Thoracic aorta (tissue), 2 donors: ENCODE results near the gene PCBP2. TPM values are rescaled to one million over a fixed set of nuclear protein-coding genes. Genes with fewer than 3 reads are reported as not detected.

ENCODE experiments used
- ATAC-seq: fragments of 150-250 bp; one replicate; pipeline ENCODE4 v1.8.0; 2017; ENCODE audit warnings: low read depth; ENCODE audit not compliant: insufficient number of reproducible peaks, low FRiP score
- DNase-seq: peaks from one replicate; pipeline ENCODE4 v3.0.0-alpha.2; 2020; ENCODE audit warnings: low spot score
- H3K27ac ChIP-seq, 2 donors: fragments of 200-600 bp; sonication (generic); 1 replicate in 1 of 2; 2 replicates in 1 of 2; pipeline ENCODE4 v1.5.1; 2016; ENCODE audit warnings: mild to moderate bottlenecking in 2 of 2, moderate library complexity in 2 of 2
- H3K27me3 ChIP-seq: fragments of 200-600 bp; sonication (generic); replicated peaks from 2 replicates; pipeline ENCODE4 v1.6.0; 2016; ENCODE audit warnings: mild to moderate bottlenecking; ENCODE audit not compliant: insufficient read depth
- H3K36me3 ChIP-seq: fragments of 200-600 bp; sonication (generic); one replicate; pipeline ENCODE4 v1.5.1; 2016
- H3K4me1 ChIP-seq, 2 donors: fragments of 200-600 bp; sonication (generic); 1 replicate in 1 of 2; 2 replicates in 1 of 2; pipeline versions ENCODE4 v1.5.1 to v1.6.0; 2016; ENCODE audit warnings: low read depth in 2 of 2, mild to moderate bottlenecking in 1 of 2; ENCODE audit not compliant: control insufficient read depth in 1 of 2
- H3K4me3 ChIP-seq: fragments of 200-600 bp; sonication (generic); 2 replicates; pipeline ENCODE4 v1.5.1; 2016; ENCODE audit warnings: mild to moderate bottlenecking
- H3K9me3 ChIP-seq: fragments of 200-600 bp; sonication (generic); 2 replicates; pipeline ENCODE4 v1.5.1; 2016
- CTCF ChIP-seq: fragments of 200-600 bp; sonication (generic); IDR thresholded peaks from one replicate; pipeline ENCODE4 v1.5.1; 2019; ENCODE audit warnings: antibody characterized with exemption
- total RNA-seq, 2 donors: library from RNA; depleted of rRNA; stranded (reverse); fragments of >200 nt; gene quantifications; one replicate each; pipeline versions ENCODE4 v1.1.0 to v1.2.3, GENCODE V29; 2016

Gene PCBP2
- total RNA-seq, 2 donors from 2014 or later: 326 to 466 TPM

GRCh38 chr12:53456654-53457366 lies 4.9 kb downstream of the PCBP2 start:
- Histone ChIP-seq H3K9me3 (no peaks in the 10 kb centered on the region), H3K27me3 (no peaks in the 10 kb centered on the region), H3K27ac (no peak overlapping the region), H3K36me3 (peaks cover 72% of the 10 kb centered on the region), H3K4me3 (no peak overlapping the region), H3K4me1 (peaks cover 17 to 19% of the 10 kb centered on the region in 2 donors)
- DNase-seq: no peak
- ATAC-seq: no peak
- no peak for TF ChIP-seq CTCF

GRCh38 chr12:53459097-53459496 lies 7.2 kb downstream of the PCBP2 start:
- no peak for TF ChIP-seq CTCF
- H3K36me3 ChIP-seq: peaks cover 94% of the 10 kb centered on the region

GRCh38 chr12:53461059-53461458 lies 9.2 kb downstream of the PCBP2 start:
- no peak for DNase-seq
- no peak for TF ChIP-seq CTCF
- ATAC-seq: no peak
- Histone ChIP-seq H3K27me3 (no peaks in the 10 kb centered on the region), H3K9me3 (no peaks in the 10 kb centered on the region), H3K36me3 (peaks cover 96% of the 10 kb centered on the region), H3K27ac (no peak overlapping the region), H3K4me1 (no peaks in the 10 kb centered on the region), H3K4me3 (no peak overlapping the region)

More at GRCh38 chr12:53459097-53459496, 7.2 kb downstream of the PCBP2 start:
- no peaks in the 10 kb centered on the region for H3K27me3 ChIP-seq
- no peak overlapping the region for H3K4me3 ChIP-seq
- H3K27ac ChIP-seq: no peak overlapping the region
- ATAC-seq (no peak), DNase-seq (no peak)
- H3K9me3 ChIP-seq: no peaks in the 10 kb centered on the region
- H3K4me1 ChIP-seq: peaks cover 5 to 8% of the 10 kb centered on the region in 2 donors

- H3K36me3 ChIP-seq: peaks cover 95% of the 10 kb centered on the region
Observed at GRCh38 chr12:53461591-53461990, 9.7 kb downstream of the PCBP2 start.

GRCh38 chr12:53462935-53463334 lies 11.0 kb downstream of the PCBP2 start:
- H3K27me3 ChIP-seq: no peaks in the 10 kb centered on the region
- H3K4me3 ChIP-seq: no peak overlapping the region
- no peaks in the 10 kb centered on the region for H3K9me3 ChIP-seq
- ATAC-seq (no peak), DNase-seq (no peak)
- TF ChIP-seq CTCF: no peak
- H3K4me1 ChIP-seq: no peaks in the 10 kb centered on the region
- H3K36me3 ChIP-seq: peaks cover 96% of the 10 kb centered on the region
- H3K27ac ChIP-seq: no peak overlapping the region

More at GRCh38 chr12:53461591-53461990, 9.7 kb downstream of the PCBP2 start:
- no peak for TF ChIP-seq CTCF
- Histone ChIP-seq H3K4me3 (no peak overlapping the region), H3K9me3 (no peaks in the 10 kb centered on the region), H3K4me1 (no peaks in the 10 kb centered on the region), H3K27me3 (no peaks in the 10 kb centered on the region), H3K27ac (no peak overlapping the region)
- ATAC-seq (no peak), DNase-seq (no peak)
